Measurements from ENCODE around the gene SNX25. TPM values are rescaled to one million over a fixed set of nuclear protein-coding genes. Genes with fewer than 3 reads are reported as not detected.

The SNX25 gene
- total RNA-seq, 1 donor from 2014 or later = 27.3 TPM

DNA sequence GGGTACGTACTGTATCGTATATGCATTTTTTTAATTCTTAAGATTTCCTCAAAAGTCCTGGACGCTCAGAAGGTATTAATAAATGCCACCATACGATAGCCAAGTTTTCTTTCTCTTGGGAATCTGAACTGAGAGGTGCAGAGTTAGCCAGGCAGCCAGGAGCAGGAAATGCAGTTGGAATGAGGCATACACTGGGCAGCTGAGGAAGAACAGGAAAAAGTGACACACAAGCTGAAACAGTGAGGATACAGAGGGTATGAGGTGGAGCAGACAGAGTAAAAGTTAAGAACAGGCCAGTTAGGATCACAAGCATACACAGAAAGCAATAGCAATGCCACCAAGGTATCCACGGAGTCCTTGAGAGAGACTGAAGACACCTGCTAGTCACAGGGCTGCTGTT, 203.0 kb downstream of the SNX25 start:
- Mint-ChIP-seq H3K4me3 (no peak overlapping the region), H3K36me3 (ENCODE audit: low read depth) (peaks cover 34% of the 10 kb centered on the region), H3K27me3 (no peaks in the 10 kb centered on the region), H3K4me1 (no peaks in the 10 kb centered on the region), H3K27ac (no peak overlapping the region), H3K9me3 (peaks cover 3% of the 10 kb centered on the region)
- intact Hi-C loops (cut with micrococcal nuclease) = no loop called here
- DNase-seq = peak; percentile 48

Other genes starting within 250 kb of the SNX25 start
- gene HELT, start 191.1 kb upstream of the SNX25 start, total RNA-seq = not detected in 2 replicates
- 1.7 and 1.9 TPM in 2 replicates for gene SLC25A4, start 66.3 kb upstream of the SNX25 start, total RNA-seq
- gene CFAP97, start 5.6 kb upstream of the SNX25 start, total RNA-seq = 56.6 and 59.3 TPM in 2 replicates
- 0.43 and 0.65 TPM in 2 replicates for gene LRP2BP, start 186.3 kb downstream of the SNX25 start, total RNA-seq
- 16.3 and 17.2 TPM in 2 replicates for gene ANKRD37, start 187.2 kb downstream of the SNX25 start, total RNA-seq
- gene UFSP2, start 216.4 kb downstream of the SNX25 start, total RNA-seq = 24.8 and 25.7 TPM in 2 replicates